Activated CD4-positive, alpha-beta T cell treated with anti-CD3 and anti-CD28 coated beads, Interleukin-2, amount 50 U/mL, for 1 hour (primary cell): ENCODE measurements around the gene ALK.

ENCODE experiments used
- DNase-seq: peaks from one replicate; pipeline ENCODE4 v3.0.0-alpha.2; 2020

ALK gene

GRCh38 chr2:29433920-29434319 is 487.5 kb downstream of the ALK start:
- DNase-seq = no peak

GRCh38 chr2:29433128-29433527 is 488.3 kb downstream of the ALK start:
- DNase-seq = no peak

- DNase-seq = no peak
Observed at GRCh38 chr2:29431485-29431884, 489.9 kb downstream of the ALK start.

- no peak for DNase-seq
Observed at GRCh38 chr2:29430382-29431112, 490.8 kb downstream of the ALK start.

GRCh38 chr2:29426354-29426753 is 495.0 kb downstream of the ALK start:
- no peak for DNase-seq

- no peak for DNase-seq
Observed at GRCh38 chr2:29425866-29426265, 495.5 kb downstream of the ALK start.

GRCh38 chr2:29423061-29423666 is 498.2 kb downstream of the ALK start:
- no peak for DNase-seq

- no peak for DNase-seq
Observed at GRCh38 chr2:29420999-29421782, 500.2 kb downstream of the ALK start.

- DNase-seq = no peak
Observed at GRCh38 chr2:29420464-29420863, 500.9 kb downstream of the ALK start.

- no peak for DNase-seq
Observed at GRCh38 chr2:29417630-29418029, 503.8 kb downstream of the ALK start.

- DNase-seq = no peak
Observed at GRCh38 chr2:29412197-29412925, 509.0 kb downstream of the ALK start.

- no peak for DNase-seq
Observed at GRCh38 chr2:29405707-29406106, 515.7 kb downstream of the ALK start.

- no peak for DNase-seq
Observed at GRCh38 chr2:29405266-29405665, 516.1 kb downstream of the ALK start.

GRCh38 chr2:29401994-29402393 is 519.4 kb downstream of the ALK start:
- DNase-seq = no peak

- DNase-seq = no peak
Observed at GRCh38 chr2:29400930-29401653, 520.3 kb downstream of the ALK start.

- no peak for DNase-seq
Observed at GRCh38 chr2:29398384-29399237, 522.8 kb downstream of the ALK start.

- DNase-seq = no peak
Observed at GRCh38 chr2:29397713-29398112, 523.7 kb downstream of the ALK start.

- DNase-seq = no peak
Observed at GRCh38 chr2:29397039-29397438, 524.3 kb downstream of the ALK start.

- no peak for DNase-seq
Observed at GRCh38 chr2:29394981-29395350, 526.4 kb downstream of the ALK start.

- DNase-seq = no peak
Observed at GRCh38 chr2:29394311-29394980, 526.9 kb downstream of the ALK start.

GRCh38 chr2:29393676-29394075 is 527.7 kb downstream of the ALK start:
- DNase-seq = no peak
